ENCODE results near the gene RASGEF1C.

The RASGEF1C gene

DNA sequence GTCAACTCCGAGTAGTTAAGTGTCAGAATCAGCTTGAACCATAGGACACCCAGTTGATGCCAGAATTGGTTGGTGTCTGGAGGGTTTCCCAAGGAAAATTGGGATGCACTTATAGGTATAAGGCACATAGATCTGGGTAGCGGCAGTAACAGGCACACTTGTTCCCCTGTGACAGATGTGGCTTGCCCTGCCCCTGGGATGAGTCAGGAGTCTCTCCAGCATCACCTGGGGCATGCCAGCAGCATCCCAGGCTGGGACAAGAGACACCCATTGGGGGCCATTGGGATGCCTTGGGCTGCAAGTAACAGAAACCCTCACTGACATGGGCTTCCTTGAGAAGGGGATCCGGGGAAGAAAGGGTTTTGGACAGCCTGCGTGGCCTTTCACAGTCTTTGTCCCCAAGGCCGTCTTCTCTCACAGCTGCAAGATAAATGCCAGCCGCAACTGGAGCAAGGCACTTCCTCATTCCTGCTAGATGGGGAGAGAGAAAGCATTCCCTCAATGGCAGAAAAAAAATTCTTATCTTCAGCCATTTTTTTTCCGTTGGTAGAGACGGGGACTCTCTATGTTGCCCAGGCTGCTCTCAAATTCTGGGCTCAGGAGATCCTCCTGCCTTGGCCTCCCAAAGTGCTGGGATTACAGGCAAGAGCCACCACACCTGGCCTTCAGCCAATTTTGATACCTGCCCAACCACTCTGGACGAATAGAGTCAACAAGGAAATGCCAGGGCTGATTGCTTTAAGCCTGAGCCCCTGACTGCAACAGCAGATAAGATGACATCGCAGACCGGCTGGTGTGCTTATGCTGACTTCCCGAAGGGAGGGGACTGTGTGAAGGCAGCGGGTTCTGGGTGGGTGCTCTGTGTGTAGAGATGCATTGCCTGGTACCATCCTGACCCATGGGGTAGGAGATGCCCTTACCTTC, 124.1 kb downstream of the RASGEF1C start:
- ChIA-PET CTCF (interaction anchor here (0.7 kb wide), 1 partner anchor 124 kb away, joined by 3 read pairs; no protein-coding TSS in a partner anchor), POLR2A (no interaction called here)
- no peak overlapping the region for H3K27ac ChIP-seq (ENCODE audit: extremely low read depth, low read depth, low read length)
- no peak overlapping the region for H3K4me3 ChIP-seq (ENCODE audit: low read depth, low read length)
- no peaks in the 10 kb centered on the region for H3K9me3 ChIP-seq (ENCODE audit: control insufficient read depth, insufficient read depth, low read depth, low read length)
- H3K4me1 ChIP-seq (ENCODE audit: control insufficient read depth, insufficient read depth, low read length): no peaks in the 10 kb centered on the region
- no peak for TF ChIP-seq ZNF211 (tag by site-specific recombination; IDR thresholded peaks at IDR 0.05; ENCODE audit: low read depth)
- TF ChIP-seq, protein P1, sequence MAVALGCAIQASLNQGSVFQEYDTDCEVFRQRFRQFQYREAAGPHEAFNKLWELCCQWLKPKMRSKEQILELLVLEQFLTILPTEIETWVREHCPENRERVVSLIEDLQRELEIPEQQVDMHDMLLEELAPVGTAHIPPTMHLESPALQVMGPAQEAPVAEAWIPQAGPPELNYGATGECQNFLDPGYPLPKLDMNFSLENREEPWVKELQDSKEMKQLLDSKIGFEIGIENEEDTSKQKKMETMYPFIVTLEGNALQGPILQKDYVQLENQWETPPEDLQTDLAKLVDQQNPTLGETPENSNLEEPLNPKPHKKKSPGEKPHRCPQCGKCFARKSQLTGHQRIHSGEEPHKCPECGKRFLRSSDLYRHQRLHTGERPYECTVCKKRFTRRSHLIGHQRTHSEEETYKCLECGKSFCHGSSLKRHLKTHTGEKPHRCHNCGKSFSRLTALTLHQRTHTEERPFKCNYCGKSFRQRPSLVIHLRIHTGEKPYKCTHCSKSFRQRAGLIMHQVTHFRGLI (tag by site-specific recombination; IDR thresholded peaks at IDR 0.05): peak; percentile 93
- no peaks in the 10 kb centered on the region for H3K36me3 ChIP-seq (ENCODE audit: control insufficient read depth in 2 of 2, insufficient read depth in 1 of 2, low read length in 2 of 2)

DNA sequence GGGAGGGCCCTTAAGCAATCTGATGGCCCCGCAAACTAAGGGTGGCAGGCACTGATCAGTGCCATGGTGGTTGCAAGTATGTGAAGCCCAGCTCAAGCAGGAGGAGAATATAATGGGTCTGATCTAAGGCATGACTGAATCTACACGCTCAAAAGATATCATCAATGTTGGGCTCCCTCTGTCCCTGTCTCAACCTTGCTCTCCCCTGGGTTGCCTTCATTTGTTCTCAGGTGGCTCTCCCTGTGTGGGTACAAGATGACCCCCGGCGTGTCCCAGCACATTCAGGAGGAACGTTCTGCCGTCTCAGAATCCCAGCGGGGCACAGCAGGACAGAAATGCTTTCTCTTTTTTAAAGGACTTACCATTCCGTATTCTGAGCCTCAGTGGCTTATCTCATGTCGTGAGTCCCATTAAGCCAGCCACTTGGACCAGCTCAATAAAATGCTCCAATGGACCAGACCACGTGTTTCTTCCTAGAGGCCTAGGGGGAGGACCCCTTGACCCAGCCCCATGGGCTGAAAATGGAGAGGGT, 125.4 kb downstream of the RASGEF1C start:
- ChIA-PET CTCF (no interaction called here), POLR2A (no interaction called here)
- H3K36me3 ChIP-seq (ENCODE audit: control insufficient read depth in 2 of 2, insufficient read depth in 1 of 2, low read length in 2 of 2): no peaks in the 10 kb centered on the region
- H3K4me1 ChIP-seq (ENCODE audit: control insufficient read depth, insufficient read depth, low read length): no peaks in the 10 kb centered on the region
- H3K9me3 ChIP-seq (ENCODE audit: control insufficient read depth, insufficient read depth, low read depth, low read length): no peaks in the 10 kb centered on the region
- no peak overlapping the region for H3K4me3 ChIP-seq (ENCODE audit: low read depth, low read length)
- H3K27ac ChIP-seq (ENCODE audit: extremely low read depth, low read depth, low read length): no peak overlapping the region
- TF ChIP-seq ZNF311 (tag by site-specific recombination; IDR thresholded peaks at IDR 0.05; ENCODE audit: borderline replicate concordance): no peak
- TF ChIP-seq, protein P2, sequence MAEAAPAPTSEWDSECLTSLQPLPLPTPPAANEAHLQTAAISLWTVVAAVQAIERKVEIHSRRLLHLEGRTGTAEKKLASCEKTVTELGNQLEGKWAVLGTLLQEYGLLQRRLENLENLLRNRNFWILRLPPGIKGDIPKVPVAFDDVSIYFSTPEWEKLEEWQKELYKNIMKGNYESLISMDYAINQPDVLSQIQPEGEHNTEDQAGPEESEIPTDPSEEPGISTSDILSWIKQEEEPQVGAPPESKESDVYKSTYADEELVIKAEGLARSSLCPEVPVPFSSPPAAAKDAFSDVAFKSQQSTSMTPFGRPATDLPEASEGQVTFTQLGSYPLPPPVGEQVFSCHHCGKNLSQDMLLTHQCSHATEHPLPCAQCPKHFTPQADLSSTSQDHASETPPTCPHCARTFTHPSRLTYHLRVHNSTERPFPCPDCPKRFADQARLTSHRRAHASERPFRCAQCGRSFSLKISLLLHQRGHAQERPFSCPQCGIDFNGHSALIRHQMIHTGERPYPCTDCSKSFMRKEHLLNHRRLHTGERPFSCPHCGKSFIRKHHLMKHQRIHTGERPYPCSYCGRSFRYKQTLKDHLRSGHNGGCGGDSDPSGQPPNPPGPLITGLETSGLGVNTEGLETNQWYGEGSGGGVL (tag by site-specific recombination; IDR thresholded peaks at IDR 0.05): no peak
- TF ChIP-seq ZNF10 (tag by site-specific recombination; IDR thresholded peaks at IDR 0.05): no peak
- TF ChIP-seq, protein P3, sequence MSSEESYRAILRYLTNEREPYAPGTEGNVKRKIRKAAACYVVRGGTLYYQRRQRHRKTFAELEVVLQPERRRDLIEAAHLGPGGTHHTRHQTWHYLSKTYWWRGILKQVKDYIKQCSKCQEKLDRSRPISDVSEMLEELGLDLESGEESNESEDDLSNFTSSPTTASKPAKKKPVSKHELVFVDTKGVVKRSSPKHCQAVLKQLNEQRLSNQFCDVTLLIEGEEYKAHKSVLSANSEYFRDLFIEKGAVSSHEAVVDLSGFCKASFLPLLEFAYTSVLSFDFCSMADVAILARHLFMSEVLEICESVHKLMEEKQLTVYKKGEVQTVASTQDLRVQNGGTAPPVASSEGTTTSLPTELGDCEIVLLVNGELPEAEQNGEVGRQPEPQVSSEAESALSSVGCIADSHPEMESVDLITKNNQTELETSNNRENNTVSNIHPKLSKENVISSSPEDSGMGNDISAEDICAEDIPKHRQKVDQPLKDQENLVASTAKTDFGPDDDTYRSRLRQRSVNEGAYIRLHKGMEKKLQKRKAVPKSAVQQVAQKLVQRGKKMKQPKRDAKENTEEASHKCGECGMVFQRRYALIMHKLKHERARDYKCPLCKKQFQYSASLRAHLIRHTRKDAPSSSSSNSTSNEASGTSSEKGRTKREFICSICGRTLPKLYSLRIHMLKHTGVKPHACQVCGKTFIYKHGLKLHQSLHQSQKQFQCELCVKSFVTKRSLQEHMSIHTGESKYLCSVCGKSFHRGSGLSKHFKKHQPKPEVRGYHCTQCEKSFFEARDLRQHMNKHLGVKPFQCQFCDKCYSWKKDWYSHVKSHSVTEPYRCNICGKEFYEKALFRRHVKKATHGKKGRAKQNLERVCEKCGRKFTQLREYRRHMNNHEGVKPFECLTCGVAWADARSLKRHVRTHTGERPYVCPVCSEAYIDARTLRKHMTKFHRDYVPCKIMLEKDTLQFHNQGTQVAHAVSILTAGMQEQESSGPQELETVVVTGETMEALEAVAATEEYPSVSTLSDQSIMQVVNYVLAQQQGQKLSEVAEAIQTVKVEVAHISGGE (tag by site-specific recombination; conservative IDR thresholded peaks at IDR 0.05; ENCODE audit: low read depth): no peak
- TF ChIP-seq, protein P4, sequence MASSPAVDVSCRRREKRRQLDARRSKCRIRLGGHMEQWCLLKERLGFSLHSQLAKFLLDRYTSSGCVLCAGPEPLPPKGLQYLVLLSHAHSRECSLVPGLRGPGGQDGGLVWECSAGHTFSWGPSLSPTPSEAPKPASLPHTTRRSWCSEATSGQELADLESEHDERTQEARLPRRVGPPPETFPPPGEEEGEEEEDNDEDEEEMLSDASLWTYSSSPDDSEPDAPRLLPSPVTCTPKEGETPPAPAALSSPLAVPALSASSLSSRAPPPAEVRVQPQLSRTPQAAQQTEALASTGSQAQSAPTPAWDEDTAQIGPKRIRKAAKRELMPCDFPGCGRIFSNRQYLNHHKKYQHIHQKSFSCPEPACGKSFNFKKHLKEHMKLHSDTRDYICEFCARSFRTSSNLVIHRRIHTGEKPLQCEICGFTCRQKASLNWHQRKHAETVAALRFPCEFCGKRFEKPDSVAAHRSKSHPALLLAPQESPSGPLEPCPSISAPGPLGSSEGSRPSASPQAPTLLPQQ (tag by site-specific recombination; IDR thresholded peaks at IDR 0.05): no peak
- no peak for TF ChIP-seq ZNF132 (tag by site-specific recombination; IDR thresholded peaks at IDR 0.05; ENCODE audit: borderline replicate concordance)
- TF ChIP-seq MYNN (tag by site-specific recombination; IDR thresholded peaks at IDR 0.05; ENCODE audit: borderline replicate concordance): no peak
- no peak for TF ChIP-seq ZNF610 (tag by site-specific recombination; IDR thresholded peaks at IDR 0.05; ENCODE audit: borderline replicate concordance)
- TF ChIP-seq SALL2 (tag by site-specific recombination; IDR thresholded peaks at IDR 0.05; ENCODE audit: borderline replicate concordance): no peak
- TF ChIP-seq ZSCAN30 (tag by site-specific recombination; IDR thresholded peaks at IDR 0.05): no peak
- TF ChIP-seq ZNF133 (tag by site-specific recombination; IDR thresholded peaks at IDR 0.05): no peak
- TF ChIP-seq ZNF776 (tag by site-specific recombination; IDR thresholded peaks at IDR 0.05; ENCODE audit: borderline replicate concordance): no peak
- no peak for TF ChIP-seq ZNF561 (tag by site-specific recombination; IDR thresholded peaks at IDR 0.05; ENCODE audit: borderline replicate concordance)
- no peak for TF ChIP-seq ZNF433 (tag by site-specific recombination; IDR thresholded peaks at IDR 0.05; ENCODE audit: low read depth)
- no peak for TF ChIP-seq FEZF1 (tag by site-specific recombination; IDR thresholded peaks at IDR 0.05)
